ENCODE data around the gene GRB7. TPM values are rescaled to one million over a fixed set of nuclear protein-coding genes. Genes with fewer than 3 reads are reported as not detected.

Gene GRB7
- total and polyA plus RNA-seq, 2 donors (not counting 1 experiment from before 2014, with no cell fraction given): 0.81 to 0.84 TPM

GRCh38 chr17:39732586-39732985 lies 5.2 kb upstream of the GRB7 start:
- Histone ChIP-seq H3K4me1 (ENCODE audit: control insufficient read depth in 2 of 2, insufficient read depth in 2 of 2, low read length in 2 of 2) (peaks cover 13 to 20% of the 10 kb centered on the region in 2 donors), H3K36me3 (replicated peaks in 1 of 2; ENCODE audit: control extremely low read depth in 1 of 2, control insufficient read depth in 1 of 2, extremely low read depth in 1 of 2, insufficient read depth in 2 of 2, low read length in 1 of 2) (peaks cover 0 to 19% of the 10 kb centered on the region in 2 experiments), H3K27ac (ENCODE audit: low read length in 2 of 2) (no peak overlapping the region), H4K20me1 (ENCODE audit: control insufficient read depth, insufficient read depth, low read length, poor library complexity, severe bottlenecking) (peaks cover 18% of the 10 kb centered on the region), H3K4me3 (ENCODE audit: control extremely low read depth in 1 of 5, extremely low read depth in 1 of 5, insufficient read depth in 1 of 5, low read depth in 2 of 5, low read length in 4 of 5) (no peak overlapping the region), H3K9ac (ENCODE audit: low read length) (no peak overlapping the region), H3K79me2 (ENCODE audit: control insufficient read depth, insufficient read depth, low read length) (peaks cover 36% of the 10 kb centered on the region), H3K27me3 (replicated peaks in 1 of 4; ENCODE audit: control extremely low read depth in 1 of 4, control insufficient read depth in 3 of 4, insufficient read depth in 4 of 4, low read length in 3 of 4) (peaks cover 0 to 3% (median 1%) of the 10 kb centered on the region in 4 experiments), H3K9me3 (ENCODE audit: control extremely low read depth in 1 of 3, control insufficient read depth in 2 of 3, insufficient read depth in 1 of 3, low read length in 2 of 3) (peaks cover 0 to 3% (median 0%) of the 10 kb centered on the region in 3 donors), H2AFZ (ENCODE audit: insufficient read depth, low read depth, low read length, poor library complexity, severe bottlenecking) (no peak overlapping the region), H3K4me2 (replicated peaks; ENCODE audit: low read depth, low read length, poor library complexity, severe bottlenecking) (no peak overlapping the region)
- Mint-ChIP-seq H3K4me3 (peak overlapping the region; percentile 60), H3K27me3 (peaks cover 11% of the 10 kb centered on the region), H3K4me1 (peaks cover 25% of the 10 kb centered on the region), H3K27ac (peak overlapping the region; percentile 44), H3K9me3 (ENCODE audit: insufficient read depth) (no peaks in the 10 kb centered on the region)
- ATAC-seq (ENCODE audit: low read depth) (no peak), DNase-seq (no peak)
- CTCF ChIA-PET: interaction anchor here (0.6 to 5.2 kb wide), 7 partner anchors 17 to 893 kb away, joined by 3 to 51 read pairs (median 3); partner anchors contain the start of gene PNMT
- POLR2A ChIA-PET: no interaction called here
- no CpG with 5 or more reads among the region's 3 CpGs for WGBS (ENCODE audit: insufficient coverage)
- TF ChIP-seq EZH2 (IDR thresholded peaks at IDR 0.05; ENCODE audit: borderline replicate concordance, insufficient read depth, low read depth, low read length, poor library complexity, severe bottlenecking) (no peak), CTCF (IDR thresholded peaks at IDR 0.05) (no peak)
- intact Hi-C loops (cut with micrococcal nuclease): loop anchor here (5.0 kb wide), 1 partner anchor 110 kb away; no protein-coding TSS in a partner anchor

GRCh38 chr17:39735882-39736281 lies 1.9 kb upstream of the GRB7 start:
- Histone ChIP-seq H2AFZ (ENCODE audit: insufficient read depth, low read depth, low read length, poor library complexity, severe bottlenecking) (no peak overlapping the region), H3K9me3 (ENCODE audit: control extremely low read depth in 1 of 3, control insufficient read depth in 2 of 3, insufficient read depth in 1 of 3, low read length in 2 of 3) (peaks cover 0 to 7% (median 0%) of the 10 kb centered on the region in 3 donors), H3K9ac (ENCODE audit: low read length) (no peak overlapping the region), H3K4me1 (ENCODE audit: control insufficient read depth in 2 of 2, insufficient read depth in 2 of 2, low read length in 2 of 2) (peaks cover 32 to 36% of the 10 kb centered on the region in 2 donors), H3K36me3 (replicated peaks in 1 of 2; ENCODE audit: control extremely low read depth in 1 of 2, control insufficient read depth in 1 of 2, extremely low read depth in 1 of 2, insufficient read depth in 2 of 2, low read length in 1 of 2) (no peaks in the 10 kb centered on the region), H3K27me3 (replicated peaks in 1 of 4; ENCODE audit: control extremely low read depth in 1 of 4, control insufficient read depth in 3 of 4, insufficient read depth in 4 of 4, low read length in 3 of 4) (peaks cover 0 to 31% (median 12%) of the 10 kb centered on the region in 4 experiments), H3K4me2 (replicated peaks; ENCODE audit: low read depth, low read length, poor library complexity, severe bottlenecking) (no peak overlapping the region), H3K4me3 (ENCODE audit: control extremely low read depth in 1 of 5, extremely low read depth in 1 of 5, insufficient read depth in 1 of 5, low read depth in 2 of 5, low read length in 4 of 5) (no peak overlapping the region), H4K20me1 (ENCODE audit: control insufficient read depth, insufficient read depth, low read length, poor library complexity, severe bottlenecking) (no peaks in the 10 kb centered on the region), H3K27ac (ENCODE audit: low read length in 2 of 2) (no peak overlapping the region), H3K79me2 (ENCODE audit: control insufficient read depth, insufficient read depth, low read length) (peaks cover 8% of the 10 kb centered on the region)
- no peak for TF ChIP-seq CTCF (IDR thresholded peaks at IDR 0.05)
- TF ChIP-seq EZH2 (IDR thresholded peaks at IDR 0.05; ENCODE audit: borderline replicate concordance, insufficient read depth, low read depth, low read length, poor library complexity, severe bottlenecking): no peak
- no peak overlapping the region for H3K4me3 Mint-ChIP-seq
- H3K27ac Mint-ChIP-seq: no peak overlapping the region
- POLR2A ChIA-PET: no interaction called here
- peaks cover 27% of the 10 kb centered on the region for H3K27me3 Mint-ChIP-seq
- ATAC-seq (ENCODE audit: low read depth) (no peak), DNase-seq (no peak)
- WGBS (ENCODE audit: insufficient coverage): 74% methylated on average over 2 of the region's 2 CpGs
- peaks cover 35% of the 10 kb centered on the region for H3K4me1 Mint-ChIP-seq
- intact Hi-C loops (cut with micrococcal nuclease): no loop called here
- CTCF ChIA-PET: interaction anchor here (1.2 to 2.0 kb wide), 3 partner anchors 17 to 114 kb away, joined by 3 to 8 read pairs (median 3); no protein-coding TSS in a partner anchor
- H3K9me3 Mint-ChIP-seq (ENCODE audit: insufficient read depth): no peaks in the 10 kb centered on the region

Data from B cell (primary cell).